GM19463 (cell line): Measurements from ENCODE around the gene DYNC1I2.

Experiments
- ATAC-seq: cut with Tn5 transposase; IDR thresholded peaks from one replicate; pipeline ENCODE4 v1.9.1; 2021; ENCODE audit warnings: mild to moderate bottlenecking, moderate library complexity; ENCODE audit not compliant: unreplicated experiment

The DYNC1I2 gene

DNA sequence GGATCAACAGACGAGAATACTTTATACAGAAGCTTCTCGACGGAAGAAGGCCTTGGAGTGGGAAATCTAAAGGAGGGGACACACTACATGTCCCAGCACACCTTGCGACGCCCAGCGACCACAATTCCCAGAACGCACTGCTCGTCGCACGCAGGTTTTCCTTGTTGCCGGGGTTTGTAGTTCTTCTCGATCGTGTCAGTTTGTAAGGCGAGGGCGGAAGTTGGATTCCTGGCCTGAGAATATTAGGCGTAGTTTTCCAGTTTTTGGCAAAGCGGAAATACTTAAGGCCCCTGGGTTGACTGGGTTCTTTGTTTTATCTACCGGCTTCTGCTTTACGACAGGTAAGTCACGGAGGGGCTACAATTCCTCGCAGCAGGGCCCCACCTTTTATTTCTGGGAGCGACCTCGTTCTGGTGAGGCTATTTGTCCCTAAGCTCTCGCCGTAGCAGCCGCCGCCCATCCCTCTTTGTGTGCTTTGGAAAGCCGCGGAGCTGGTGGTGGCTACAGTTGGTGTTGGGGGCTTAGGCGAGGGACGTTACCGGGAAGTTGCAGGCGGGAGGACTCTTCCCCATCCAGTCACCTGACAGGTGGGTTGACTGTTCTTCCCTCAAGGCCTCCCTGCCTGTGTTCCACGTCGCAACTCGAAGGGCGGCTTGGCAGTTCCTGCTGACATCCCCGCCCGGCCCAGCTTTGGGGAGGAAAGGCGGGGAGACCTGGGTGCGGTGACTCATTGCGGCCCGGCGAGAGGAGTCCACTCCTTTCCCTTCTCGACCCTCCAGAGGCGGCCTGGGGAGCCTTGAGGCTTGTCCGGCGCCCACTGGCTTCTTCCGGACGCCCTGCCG lies at the start of gene DYNC1I2:
Gene DYNC1I2 (plus strand): TSS at position 183 of the 842 bp plus-strand sequence. CDS start 2,687 bp downstream, outside the sequence.
- ATAC-seq, result peak; percentile 91

DNA sequence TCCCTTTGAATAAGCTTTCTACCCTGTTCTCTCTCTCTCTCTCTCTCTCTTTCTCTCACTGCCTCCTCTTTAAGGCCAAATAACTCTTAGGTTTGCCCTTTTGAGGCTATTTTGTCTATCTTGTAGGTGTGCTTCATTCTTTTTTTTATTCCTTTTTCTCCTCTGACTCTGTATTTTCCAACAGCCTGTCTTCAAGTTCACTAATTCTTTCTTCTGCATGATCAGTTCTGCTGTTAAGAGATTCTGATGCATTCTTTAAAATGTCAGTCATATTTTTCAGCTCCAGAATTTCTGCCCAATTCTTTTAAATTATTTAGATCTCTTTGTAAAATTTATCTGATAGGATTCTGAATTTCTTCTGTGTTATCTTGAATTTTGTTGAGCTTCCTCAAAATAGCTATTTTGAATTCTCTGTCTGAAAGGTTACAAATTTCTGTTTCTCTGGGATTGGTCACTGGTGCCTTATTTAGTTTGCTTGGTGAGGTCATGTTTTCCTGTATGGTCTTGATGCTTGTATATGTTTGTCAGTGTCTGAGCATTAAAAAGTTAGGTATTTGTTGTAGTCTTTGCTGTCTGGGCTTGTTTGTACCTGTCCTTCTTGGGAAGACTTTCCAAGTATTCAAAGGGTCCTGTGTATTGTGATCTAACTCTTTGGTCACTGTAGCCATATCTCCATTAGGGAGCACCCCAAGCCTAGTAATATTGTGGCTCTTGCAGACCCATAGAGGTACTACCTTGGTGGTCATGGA lies 35.4 kb upstream of the DYNC1I2 start:
- ATAC-seq, result no peak

DNA sequence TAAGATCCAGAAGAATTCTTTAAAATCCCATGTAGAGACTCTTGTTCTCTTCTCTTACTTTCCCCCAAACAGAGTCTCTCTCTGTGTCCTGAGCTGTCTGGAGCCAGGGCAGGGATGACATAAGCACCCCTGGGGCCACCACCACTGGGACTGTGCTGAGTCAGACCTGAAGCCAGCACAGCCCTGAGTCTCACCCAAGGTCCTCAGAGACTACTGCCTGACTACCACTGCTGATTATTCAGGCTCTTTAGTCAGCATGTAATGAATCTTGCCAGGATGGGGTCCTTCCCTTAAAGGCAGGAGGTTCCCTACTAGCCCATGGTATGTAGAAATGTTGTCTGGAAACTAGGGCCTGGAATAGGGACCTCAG lies 34.9 kb upstream of the DYNC1I2 start:
- peak; percentile 93 for ATAC-seq

DNA sequence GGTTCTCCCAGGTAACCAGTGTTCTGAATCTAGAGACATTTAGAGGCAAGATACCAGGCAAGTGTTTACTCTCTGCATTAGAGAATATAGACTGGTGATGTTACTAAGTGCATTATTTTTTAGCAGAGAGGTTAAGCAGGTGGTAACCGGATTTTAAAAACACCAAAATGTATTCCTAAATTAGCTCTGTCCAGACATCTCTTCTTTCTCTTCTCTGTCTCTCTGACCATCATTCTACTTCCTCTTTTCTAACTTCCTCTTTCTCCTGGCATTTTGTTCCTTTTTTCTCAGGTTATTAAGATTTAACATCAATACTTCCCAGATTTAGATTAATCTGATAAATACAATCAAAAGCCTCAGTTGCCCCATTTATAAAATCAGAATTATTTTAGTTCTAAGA lies 31.7 kb upstream of the DYNC1I2 start:
- no peak for ATAC-seq

DNA sequence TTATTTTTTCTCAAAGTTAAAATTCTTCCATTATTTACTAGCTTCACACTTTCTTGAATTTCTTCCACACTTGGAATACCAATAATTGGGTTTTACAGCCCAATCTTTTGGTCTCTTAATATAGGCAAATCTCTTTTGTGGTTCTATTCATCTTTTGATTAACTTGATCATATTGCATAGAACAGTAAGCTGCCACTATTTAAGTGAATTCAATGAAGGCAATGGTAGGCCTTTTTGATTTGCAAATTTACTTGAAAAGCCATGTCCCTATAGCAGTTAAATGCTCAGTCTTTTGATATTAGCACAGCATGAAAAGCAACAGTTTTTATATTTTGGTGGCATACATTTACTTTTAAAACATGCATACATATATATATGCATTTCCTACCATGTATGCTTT lies 20.2 kb upstream of the DYNC1I2 start:
- ATAC-seq, result no peak

DNA sequence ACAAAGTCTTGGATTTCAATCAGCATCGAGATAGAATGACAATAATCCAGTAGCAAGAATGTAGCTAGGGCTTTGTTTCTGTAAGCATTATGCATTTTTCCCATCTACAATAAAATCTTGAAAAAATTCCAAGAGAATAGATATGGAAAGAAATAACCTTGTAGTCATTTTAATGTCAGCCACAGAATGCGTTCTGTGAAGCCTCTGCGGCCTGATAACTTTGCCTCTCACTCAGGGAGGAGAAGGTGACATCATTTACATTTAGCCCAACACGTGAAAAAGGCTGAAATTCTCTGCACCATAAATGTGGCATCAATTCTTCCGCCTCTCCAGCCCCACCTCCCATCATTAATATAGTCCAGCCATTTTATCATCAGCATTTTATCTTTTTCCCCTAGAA lies 19.1 kb upstream of the DYNC1I2 start:
- ATAC-seq, result no peak

DNA sequence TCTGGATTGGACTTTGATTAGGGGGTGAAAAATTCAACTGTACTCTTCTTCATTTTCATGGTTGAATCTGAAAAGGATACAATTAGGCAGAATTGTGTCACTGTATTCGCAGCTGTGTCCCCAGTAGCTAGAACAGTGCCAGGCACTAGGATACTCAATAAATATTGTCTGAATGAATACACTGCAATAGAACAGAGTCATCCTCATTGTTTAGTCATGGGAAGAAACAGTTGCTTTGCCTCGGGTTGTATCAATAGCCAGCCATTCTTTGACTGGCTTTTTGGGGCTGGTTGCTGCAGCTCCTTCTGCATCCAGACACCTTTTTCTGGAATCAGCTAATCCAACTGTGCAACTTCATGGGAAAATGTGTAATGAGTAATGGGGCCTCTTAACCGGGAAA lies 18.1 kb upstream of the DYNC1I2 start:
- ATAC-seq, result no peak

DNA sequence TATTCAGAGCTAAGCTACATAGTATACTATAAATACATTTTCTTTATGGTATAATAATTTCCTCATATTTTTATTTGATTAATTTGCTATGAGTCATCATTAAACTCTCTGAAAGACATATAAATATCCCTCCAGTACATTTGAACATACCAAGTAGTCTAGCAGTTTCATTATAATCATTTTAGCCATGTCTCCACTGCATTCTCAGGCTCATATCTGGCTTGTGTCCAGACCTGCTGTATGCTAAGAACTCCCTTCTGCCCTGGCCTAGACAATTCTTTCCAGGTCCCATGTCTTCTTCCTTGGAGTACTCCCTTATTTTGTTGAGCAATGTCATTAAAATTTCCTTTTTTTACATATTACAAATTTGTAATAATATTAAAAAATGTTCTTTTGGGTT lies 16.6 kb upstream of the DYNC1I2 start:
- ATAC-seq, result no peak

DNA sequence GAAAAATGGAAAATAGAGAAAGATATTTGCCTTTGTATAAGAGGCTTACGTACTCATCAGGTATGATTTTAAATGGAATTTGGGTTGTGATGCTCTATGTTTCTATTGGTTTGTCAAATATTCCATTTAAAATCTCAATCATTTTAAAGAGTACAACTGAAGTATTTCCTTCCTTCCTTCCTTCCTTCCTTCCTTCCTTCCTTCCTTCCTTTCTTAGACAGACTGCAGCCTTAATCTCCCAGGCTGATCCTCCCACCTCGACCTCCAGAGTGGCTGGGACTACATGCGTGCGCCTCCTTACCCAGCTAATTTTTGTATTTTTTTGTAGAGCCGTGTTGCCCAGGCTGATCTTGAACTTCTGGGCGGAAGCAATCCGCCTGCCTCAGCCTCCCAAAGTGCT lies 15.4 kb upstream of the DYNC1I2 start:
- no peak for ATAC-seq

DNA sequence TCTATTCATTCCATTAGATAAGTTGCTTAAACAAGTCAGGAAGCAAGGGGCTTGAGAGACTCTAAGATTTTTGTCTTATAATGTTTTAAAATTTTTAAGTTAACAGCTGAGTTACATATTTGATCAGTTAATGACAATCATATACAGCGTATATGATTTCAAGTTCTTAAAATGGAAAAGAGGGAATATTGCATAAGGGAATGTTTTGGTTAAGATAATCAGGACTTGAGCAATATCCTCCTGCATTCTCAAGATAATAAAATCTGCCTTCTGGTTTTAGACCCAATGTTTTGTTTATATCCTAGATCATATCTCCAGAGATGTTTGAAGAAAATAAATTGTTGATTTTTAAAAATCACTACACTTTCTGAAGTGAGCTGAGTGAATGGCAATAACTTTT lies 13.4 kb upstream of the DYNC1I2 start:
- no peak for ATAC-seq

DNA sequence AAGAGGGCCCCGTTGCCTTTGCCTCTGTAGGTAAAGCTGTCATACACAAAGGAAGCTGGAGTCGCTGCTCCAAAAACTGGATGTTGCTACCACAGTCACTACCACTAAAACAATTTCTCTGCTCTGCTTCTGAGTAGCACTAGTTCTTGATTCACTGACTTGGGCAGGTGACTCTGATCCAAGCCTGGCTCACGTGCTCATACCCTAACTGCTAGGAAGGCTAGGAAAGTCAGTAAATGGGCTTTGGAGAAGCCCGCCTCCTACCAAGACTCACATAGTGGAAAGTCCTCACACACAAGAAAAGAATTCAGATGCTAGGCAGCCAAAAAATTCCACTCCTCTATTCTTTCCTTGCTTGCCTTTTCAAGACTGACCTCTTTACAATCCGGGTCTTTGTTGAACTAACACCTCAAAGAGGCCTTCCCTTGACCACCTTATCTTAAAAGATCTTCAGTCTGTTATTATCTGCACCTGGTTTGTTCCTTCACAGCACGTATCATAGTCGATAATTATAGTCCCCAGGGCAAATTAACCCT lies 11.4 kb upstream of the DYNC1I2 start:
- no peak for ATAC-seq

DNA sequence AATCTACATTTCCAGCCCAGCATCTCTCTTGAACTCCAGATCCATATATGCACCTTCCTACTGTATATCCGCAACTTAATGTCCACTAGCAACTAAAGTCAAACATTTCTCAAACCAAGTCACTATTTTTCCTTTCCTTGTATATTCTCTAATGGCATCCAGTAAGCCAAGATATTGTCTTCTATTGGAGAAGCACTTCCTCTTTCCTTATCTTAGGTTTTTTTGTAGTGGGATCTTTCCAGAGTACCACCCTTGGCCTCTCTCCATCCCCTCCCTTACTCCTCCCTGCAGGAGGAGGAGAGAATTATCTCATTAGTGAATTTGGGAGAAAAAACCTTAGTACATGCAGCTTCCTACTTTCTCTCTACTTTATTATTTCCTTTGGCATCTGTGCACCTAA lies 8.7 kb upstream of the DYNC1I2 start:
- no peak for ATAC-seq

DNA sequence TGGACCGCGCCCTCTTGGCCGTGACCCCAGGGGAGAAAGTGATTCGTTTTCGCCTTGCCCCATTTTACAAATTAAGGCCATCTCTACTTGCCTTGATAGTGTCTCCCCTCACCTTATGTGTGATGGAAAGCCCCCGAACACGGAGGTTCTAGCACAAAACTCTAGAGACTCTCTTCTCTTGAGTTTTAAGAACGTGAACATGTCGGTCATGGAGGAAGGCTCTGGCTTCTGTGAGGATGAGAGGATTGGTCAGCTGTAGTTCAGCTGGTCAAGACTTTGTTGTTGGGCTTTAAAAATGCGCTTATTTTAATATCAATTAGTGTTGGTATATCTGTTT lies 828 bp downstream of the DYNC1I2 start:
- ATAC-seq, result no peak

DNA sequence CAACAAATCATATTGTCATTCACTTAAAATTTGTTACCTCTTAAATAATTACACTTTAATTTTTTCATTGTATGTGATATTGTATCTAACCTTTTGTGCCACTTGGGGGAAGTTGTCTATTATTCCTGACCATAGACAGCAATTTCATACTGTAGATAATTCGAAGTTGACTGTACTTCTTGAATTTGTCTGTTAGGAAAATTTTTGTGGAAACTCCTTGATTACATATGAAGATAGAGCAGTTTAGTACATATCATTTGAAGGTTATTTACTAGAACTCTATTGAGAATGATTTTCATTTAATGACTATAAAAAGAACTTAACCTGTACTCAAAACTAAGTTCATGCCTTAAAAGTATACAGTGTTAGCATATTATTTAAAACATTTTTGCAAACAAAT lies 5.1 kb downstream of the DYNC1I2 start:
- no peak for ATAC-seq

DNA sequence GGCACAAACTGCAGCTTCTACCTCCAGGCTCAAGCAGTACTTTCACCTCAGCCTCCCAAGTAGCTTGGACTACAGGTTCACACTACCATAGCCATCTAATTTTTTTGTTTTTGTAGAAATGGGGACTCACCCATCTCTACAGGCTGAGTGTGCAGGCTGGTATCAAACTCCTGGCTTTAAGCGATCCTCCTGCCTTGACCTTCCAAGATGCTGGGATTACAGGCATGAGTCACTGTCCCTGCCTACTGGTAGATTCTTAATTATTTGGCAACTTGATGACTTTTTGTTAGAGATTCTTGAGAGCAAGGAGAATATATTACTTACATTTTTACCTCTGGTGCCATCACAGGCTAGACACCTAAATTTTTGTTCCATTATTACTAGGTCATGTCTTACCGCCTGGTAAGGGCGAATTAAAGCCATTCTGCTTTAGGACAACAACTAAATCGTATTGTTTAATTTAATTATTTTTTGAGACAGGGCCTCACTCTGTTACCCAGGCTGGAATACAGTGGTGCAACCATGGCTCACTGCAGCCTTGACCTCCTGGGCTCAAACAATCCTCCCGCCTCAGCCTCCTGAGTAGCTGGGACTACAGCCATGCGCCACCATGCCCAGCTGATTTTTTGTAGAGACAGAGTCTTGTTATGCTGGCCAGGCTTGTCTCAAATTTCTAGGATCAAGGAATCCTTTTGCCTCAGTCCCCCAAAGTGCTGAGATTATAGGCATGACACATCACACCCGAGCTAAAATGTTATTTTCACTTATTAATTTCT lies 15.7 kb downstream of the DYNC1I2 start:
- no peak for ATAC-seq

DNA sequence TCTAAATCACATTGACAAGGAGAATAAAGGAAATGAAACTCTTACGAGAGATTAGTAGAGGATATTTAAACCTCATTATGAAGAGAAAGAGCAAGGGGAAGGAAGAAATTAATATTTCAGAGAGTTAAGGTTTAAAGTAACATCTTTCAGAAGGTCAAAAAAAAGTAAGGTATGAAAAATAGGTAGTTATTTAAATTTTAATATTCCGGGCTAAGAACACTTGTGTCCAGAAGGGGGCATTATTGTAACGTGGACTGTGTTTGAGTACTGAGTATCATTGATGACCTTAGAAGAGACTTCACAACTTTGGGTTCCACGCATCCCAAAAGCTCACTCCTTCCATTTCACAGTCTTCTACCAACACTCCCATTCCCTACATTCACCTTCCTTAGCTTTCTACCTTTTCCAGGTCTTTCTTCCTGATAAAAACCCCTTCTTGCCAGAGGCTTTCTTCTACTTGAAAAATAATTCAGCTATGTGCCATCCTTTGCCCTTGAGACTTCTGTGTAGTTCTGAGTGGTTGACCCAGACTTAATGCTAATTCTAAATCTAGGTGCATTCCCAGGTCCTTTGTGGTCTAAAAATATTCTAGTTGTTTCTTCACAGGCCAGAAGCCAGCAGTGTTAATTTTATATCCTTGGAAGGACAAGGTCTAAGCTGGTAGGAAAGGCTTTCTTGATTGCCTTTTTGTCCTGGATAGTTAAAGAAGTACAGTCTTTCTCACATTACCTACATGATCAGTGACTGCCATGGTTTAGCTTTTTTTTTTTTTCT lies 16.5 kb downstream of the DYNC1I2 start:
- ATAC-seq, result no peak

DNA sequence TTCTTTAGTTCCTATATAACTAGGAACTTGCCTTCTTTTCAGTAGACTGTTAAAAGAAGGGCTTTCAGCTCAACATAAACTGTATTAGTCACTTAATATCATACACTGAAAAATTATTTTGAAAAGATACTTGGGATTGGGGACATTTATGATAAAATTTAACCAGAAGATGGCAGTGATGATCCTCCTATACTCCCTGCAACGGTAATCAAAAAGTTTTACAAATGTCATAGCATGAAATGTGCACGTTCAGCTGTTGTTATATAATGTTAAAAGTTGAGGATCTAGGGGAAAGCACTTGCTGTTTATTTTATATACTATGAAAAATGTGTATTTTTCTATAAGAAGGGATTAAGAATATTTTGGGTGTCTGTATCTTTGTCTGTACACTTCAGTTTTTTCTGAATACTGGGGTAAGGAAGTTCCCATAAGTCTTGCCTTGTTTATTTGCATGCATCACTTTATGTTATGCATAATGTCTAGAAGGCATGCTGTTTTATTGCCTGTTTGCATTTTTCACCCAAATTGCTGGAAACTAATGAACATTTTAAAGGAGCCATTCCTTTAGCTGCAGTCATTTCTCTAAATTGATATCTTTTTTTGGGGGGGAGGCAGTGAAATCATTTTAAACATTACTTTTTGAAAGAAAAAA lies 19.0 kb downstream of the DYNC1I2 start:
- no peak for ATAC-seq

DNA sequence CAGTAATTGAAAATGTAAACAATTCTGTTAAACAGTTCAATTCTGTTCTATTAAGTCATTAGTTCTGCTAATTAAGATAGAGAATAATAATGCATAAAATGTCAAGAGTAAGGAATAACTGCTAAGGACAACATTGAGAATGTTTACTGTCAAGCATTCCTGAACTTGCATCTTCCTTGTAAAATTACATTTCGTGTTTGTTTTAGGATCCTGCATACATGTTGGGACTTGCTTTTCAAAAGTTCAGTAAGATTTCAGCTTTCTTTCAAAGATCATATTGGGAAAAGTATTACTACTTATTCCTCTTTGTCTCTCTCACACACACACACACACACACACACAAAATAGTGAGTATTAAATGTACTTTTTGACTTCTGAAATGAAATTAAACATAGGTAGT lies 20.5 kb downstream of the DYNC1I2 start:
- no peak for ATAC-seq

DNA sequence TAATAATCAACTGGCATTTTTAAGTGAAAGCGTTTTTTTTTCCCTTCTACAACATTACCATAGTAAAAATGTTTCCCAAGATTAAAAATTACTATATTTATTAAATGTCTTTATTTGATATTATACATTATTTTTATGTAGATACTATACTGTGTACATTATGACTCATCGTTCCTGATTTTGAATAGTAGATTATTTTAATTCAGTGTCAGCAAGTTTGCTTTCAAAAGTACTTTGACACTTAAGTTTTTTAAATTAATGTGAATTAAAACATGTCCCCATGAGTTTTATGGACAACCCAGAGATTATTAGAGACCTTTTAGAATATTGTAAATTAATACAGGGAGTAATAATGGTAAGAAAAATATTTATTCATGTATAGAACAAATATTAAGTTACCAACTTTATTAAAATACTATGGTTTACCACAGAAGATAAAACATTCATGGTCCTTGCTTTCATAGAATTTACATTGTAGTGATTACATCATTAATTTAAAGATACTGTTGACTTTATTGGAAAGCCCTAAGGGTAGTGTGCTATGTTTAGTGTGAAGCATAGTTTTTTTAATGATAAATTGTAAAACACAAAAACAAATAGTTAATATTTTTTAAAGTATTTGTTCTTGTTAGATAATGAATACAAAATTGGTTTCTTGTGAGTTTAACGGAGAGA lies 21.9 kb downstream of the DYNC1I2 start:
- no peak for ATAC-seq

DNA sequence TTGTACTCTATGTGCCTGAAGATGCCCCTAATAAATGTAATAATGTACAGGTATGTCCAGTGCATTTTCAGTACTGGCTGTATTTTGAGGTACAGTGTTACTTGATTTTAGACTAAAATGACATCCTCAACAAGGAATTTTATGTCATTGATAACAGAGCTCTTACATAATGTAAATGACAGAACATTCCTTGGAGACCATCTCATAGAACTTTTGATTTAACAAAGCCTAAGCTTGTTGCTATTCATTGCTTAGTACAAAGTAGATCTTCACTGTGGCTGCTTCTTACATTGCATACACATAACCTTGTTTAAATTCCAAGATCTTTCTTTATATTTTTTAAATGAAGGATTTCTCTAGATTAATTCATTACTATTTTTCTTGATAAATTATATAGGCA lies 24.1 kb downstream of the DYNC1I2 start:
- no peak for ATAC-seq
